Measurements from ENCODE around the gene TRAF2. TPM values are rescaled to one million over a fixed set of nuclear protein-coding genes. Genes with fewer than 3 reads are reported as not detected.

TRAF2 gene
- total RNA-seq, 1 donor from 2014 or later = 14.4 TPM

DNA sequence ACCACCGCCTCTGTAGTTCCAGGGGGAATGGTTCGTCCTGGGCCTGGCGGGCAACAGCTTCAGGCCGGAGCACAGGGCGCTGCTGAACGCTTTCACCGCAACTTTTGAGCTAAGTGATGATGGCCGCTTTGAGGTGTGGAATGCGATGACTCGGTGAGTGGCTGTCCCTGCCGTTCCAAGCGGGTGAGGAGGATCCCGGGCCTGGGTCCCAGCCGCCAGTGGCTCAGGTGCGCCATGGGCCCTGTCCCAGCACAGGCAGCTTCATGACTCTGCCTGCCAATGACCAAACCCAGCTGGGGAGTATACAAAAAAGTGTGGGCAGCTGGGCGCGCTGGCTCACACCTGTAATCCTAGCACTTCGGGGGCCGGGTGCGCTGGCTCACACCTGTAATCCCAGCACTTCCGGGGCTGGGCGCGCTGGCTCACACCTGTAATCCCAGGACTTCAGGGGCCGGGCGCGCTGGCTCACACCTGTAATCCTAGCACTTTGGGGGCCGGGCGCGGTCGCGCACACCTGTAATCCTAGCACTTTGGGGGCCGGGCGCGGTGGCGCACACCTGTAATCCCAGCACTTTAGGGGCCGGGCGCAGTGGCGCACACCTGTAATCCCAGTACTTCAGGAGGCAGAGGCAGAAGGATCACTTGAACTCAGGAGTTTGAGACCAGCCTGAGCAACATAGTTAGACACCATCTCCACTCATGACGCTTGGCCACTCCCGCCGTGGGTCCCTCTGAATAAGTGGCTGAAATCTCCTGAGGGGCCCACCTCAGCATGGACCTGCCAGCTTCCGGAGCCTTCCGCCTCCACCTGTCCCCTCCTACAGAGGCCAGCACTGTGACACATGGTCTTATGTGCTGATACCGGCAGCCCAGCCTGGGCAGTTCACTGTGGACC, 66.8 kb downstream of the TRAF2 start:
- Histone ChIP-seq H3K4me3 (ENCODE audit: insufficient read depth, low read depth, low read length) (no peak overlapping the region), H3K79me2 (ENCODE audit: insufficient read depth, low read length) (no peaks in the 10 kb centered on the region), H3K4me1 (ENCODE audit: insufficient read depth, low read length) (peaks cover 7% of the 10 kb centered on the region), H3K27ac (ENCODE audit: low read depth, low read length) (no peak overlapping the region), H3K27me3 (ENCODE audit: insufficient read depth, low read length) (no peaks in the 10 kb centered on the region), H3K36me3 (ENCODE audit: insufficient read depth, low read length) (no peaks in the 10 kb centered on the region), H2AFZ (ENCODE audit: low read depth, low read length) (no peak overlapping the region), H4K20me1 (ENCODE audit: insufficient read depth, low read length) (no peaks in the 10 kb centered on the region), H3K4me2 (ENCODE audit: low read length) (no peak overlapping the region), H3K9me3 (ENCODE audit: insufficient read depth, low read depth, low read length) (no peaks in the 10 kb centered on the region), H3K9ac (ENCODE audit: low read length) (no peak overlapping the region)
- H3K36me3 Mint-ChIP-seq (ENCODE audit: low read depth, unreplicated experiment) = no peaks in the 10 kb centered on the region
- H3K27me3 Mint-ChIP-seq (ENCODE audit: low read depth, unreplicated experiment) = peaks cover 11% of the 10 kb centered on the region
- no peak for TF ChIP-seq EZH2 (IDR thresholded peaks at IDR 0.05; ENCODE audit: insufficient read depth, low read length)
- no peak for TF ChIP-seq CTCF (IDR thresholded peaks at IDR 0.05; ENCODE audit: insufficient read depth, low read depth, low read length)
- H3K9me3 Mint-ChIP-seq (ENCODE audit: unreplicated experiment) = peaks cover 3% of the 10 kb centered on the region
- DNase-seq (ENCODE audit: low read depth) (no peak), FAIRE-seq (no peak)
- H3K4me1 Mint-ChIP-seq (ENCODE audit: low read depth, unreplicated experiment) = no peaks in the 10 kb centered on the region
- H3K27ac Mint-ChIP-seq (ENCODE audit: unreplicated experiment) = no peak overlapping the region
- H3K4me3 Mint-ChIP-seq (ENCODE audit: unreplicated experiment) = no peak overlapping the region

DNA sequence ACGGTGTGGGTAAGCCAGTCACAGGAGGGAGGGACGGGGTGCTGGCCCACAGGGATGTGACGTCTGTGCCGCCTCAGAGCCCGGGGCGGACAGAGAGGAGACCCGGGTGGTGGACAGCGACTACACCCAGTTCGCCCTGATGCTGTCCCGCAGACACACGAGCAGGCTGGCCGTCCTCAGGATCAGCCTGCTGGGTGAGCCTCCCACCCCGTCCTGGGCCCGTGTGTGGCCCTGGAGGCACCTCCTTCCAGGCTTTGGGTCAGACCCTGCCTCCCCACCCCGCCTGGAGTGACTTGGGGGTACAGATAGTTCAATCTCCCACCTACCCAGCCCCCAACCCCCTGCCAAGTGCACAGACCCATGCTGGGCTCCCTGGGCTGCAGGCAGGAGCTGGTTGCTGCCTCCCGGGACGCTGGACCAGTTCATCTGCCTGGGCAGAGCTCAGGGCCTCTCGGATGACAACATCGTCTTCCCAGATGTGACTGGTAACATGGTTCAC, 67.5 kb downstream of the TRAF2 start:
- FAIRE-seq = no peak
- H3K9me3 Mint-ChIP-seq (ENCODE audit: unreplicated experiment) = peaks cover 3% of the 10 kb centered on the region
- no peak overlapping the region for H3K4me3 ChIP-seq (ENCODE audit: insufficient read depth, low read depth, low read length)
- H3K27ac Mint-ChIP-seq (ENCODE audit: unreplicated experiment) = no peak overlapping the region
- H3K27me3 ChIP-seq (ENCODE audit: insufficient read depth, low read length) = no peaks in the 10 kb centered on the region
- H3K4me1 Mint-ChIP-seq (ENCODE audit: low read depth, unreplicated experiment) = no peaks in the 10 kb centered on the region
- H3K27me3 Mint-ChIP-seq (ENCODE audit: low read depth, unreplicated experiment) = peaks cover 12% of the 10 kb centered on the region
- no peak overlapping the region for H3K9ac ChIP-seq (ENCODE audit: low read length)
- no peaks in the 10 kb centered on the region for H3K36me3 Mint-ChIP-seq (ENCODE audit: low read depth, unreplicated experiment)
- no peaks in the 10 kb centered on the region for H3K79me2 ChIP-seq (ENCODE audit: insufficient read depth, low read length)
- H2AFZ ChIP-seq (ENCODE audit: low read depth, low read length) = no peak overlapping the region
- no peaks in the 10 kb centered on the region for H4K20me1 ChIP-seq (ENCODE audit: insufficient read depth, low read length)
- peaks cover 7% of the 10 kb centered on the region for H3K4me1 ChIP-seq (ENCODE audit: insufficient read depth, low read length)
- H3K27ac ChIP-seq (ENCODE audit: low read depth, low read length) = no peak overlapping the region
- no peaks in the 10 kb centered on the region for H3K9me3 ChIP-seq (ENCODE audit: insufficient read depth, low read depth, low read length)
- no peaks in the 10 kb centered on the region for H3K36me3 ChIP-seq (ENCODE audit: insufficient read depth, low read length)
- H3K4me3 Mint-ChIP-seq (ENCODE audit: unreplicated experiment) = no peak overlapping the region
- DNase-seq (ENCODE audit: low read depth) = no peak
- no peak overlapping the region for H3K4me2 ChIP-seq (ENCODE audit: low read length)
- TF ChIP-seq EZH2 (IDR thresholded peaks at IDR 0.05; ENCODE audit: insufficient read depth, low read length) = no peak

GRCh38 chr9:136954270-136955083, 68.2 kb downstream of the TRAF2 start:
- FAIRE-seq = no peak
- H3K27ac Mint-ChIP-seq (ENCODE audit: unreplicated experiment) = no peak overlapping the region

More at GRCh38 chr9:136954270-136955083, 68.2 kb downstream of the TRAF2 start:
- TF ChIP-seq EZH2 (IDR thresholded peaks at IDR 0.05; ENCODE audit: insufficient read depth, low read length) = no peak
- TF ChIP-seq CTCF (IDR thresholded peaks at IDR 0.05; ENCODE audit: insufficient read depth, low read depth, low read length) = no peak
- no peaks in the 10 kb centered on the region for H3K27me3 ChIP-seq (ENCODE audit: insufficient read depth, low read length)
- Mint-ChIP-seq H3K9me3 (ENCODE audit: unreplicated experiment) (peaks cover 3% of the 10 kb centered on the region), H3K4me3 (ENCODE audit: unreplicated experiment) (no peak overlapping the region), H3K36me3 (ENCODE audit: low read depth, unreplicated experiment) (no peaks in the 10 kb centered on the region), H3K27me3 (ENCODE audit: low read depth, unreplicated experiment) (peaks cover 12% of the 10 kb centered on the region), H3K4me1 (ENCODE audit: low read depth, unreplicated experiment) (no peaks in the 10 kb centered on the region)
- no peak overlapping the region for H3K4me3 ChIP-seq (ENCODE audit: insufficient read depth, low read depth, low read length)
- no peak overlapping the region for H3K9ac ChIP-seq (ENCODE audit: low read length)
- H2AFZ ChIP-seq (ENCODE audit: low read depth, low read length) = no peak overlapping the region
- no peak overlapping the region for H3K27ac ChIP-seq (ENCODE audit: low read depth, low read length)
- no peaks in the 10 kb centered on the region for H3K79me2 ChIP-seq (ENCODE audit: insufficient read depth, low read length)
- H4K20me1 ChIP-seq (ENCODE audit: insufficient read depth, low read length) = no peaks in the 10 kb centered on the region
- no peaks in the 10 kb centered on the region for H3K9me3 ChIP-seq (ENCODE audit: insufficient read depth, low read depth, low read length)
- no peak overlapping the region for H3K4me2 ChIP-seq (ENCODE audit: low read length)
- H3K36me3 ChIP-seq (ENCODE audit: insufficient read depth, low read length) = no peaks in the 10 kb centered on the region
- peaks cover 7% of the 10 kb centered on the region for H3K4me1 ChIP-seq (ENCODE audit: insufficient read depth, low read length)
- DNase-seq (ENCODE audit: low read depth) = no peak

All from astrocyte (in vitro differentiated cells and primary cell).